Subcutaneous adipose tissue (tissue), 4 donors: ENCODE measurements around the gene EVC2. TPM values are rescaled to one million over a fixed set of nuclear protein-coding genes. Genes with fewer than 3 reads are reported as not detected.

ENCODE experiments used
- CTCF ChIP-seq: fragments of 450-650 bp; IDR thresholded peaks from one replicate; pipeline ENCODE4 v1.5.1; 2016; ENCODE audit warnings: low read depth, mild to moderate bottlenecking, control low read depth, antibody characterized with exemption, moderate library complexity
- total RNA-seq, 4 donors: library from RNA; depleted of rRNA; stranded (reverse); fragments of >200 nt; gene quantifications; one replicate each; pipeline ENCODE4 v1.1.0, GENCODE V29; 2016

Gene EVC2
- total RNA-seq, 4 donors from 2014 or later = 8.2 to 23.1 (median 13.7) TPM

- no peak for TF ChIP-seq CTCF
Observed at GRCh38 chr4:5568336-5568735, 140.0 kb downstream of the EVC2 start.

- no peak for TF ChIP-seq CTCF
Observed at GRCh38 chr4:5566991-5567390, 141.4 kb downstream of the EVC2 start.

GRCh38 chr4:5566526-5566925 lies 141.8 kb downstream of the EVC2 start:
- no peak for TF ChIP-seq CTCF

GRCh38 chr4:5563856-5564255 lies 144.5 kb downstream of the EVC2 start:
- no peak for TF ChIP-seq CTCF

- no peak for TF ChIP-seq CTCF
Observed at GRCh38 chr4:5562476-5562875, 145.9 kb downstream of the EVC2 start.

- no peak for TF ChIP-seq CTCF
Observed at GRCh38 chr4:5561286-5561685, 147.1 kb downstream of the EVC2 start.

- no peak for TF ChIP-seq CTCF
Observed at GRCh38 chr4:5558502-5558901, 149.9 kb downstream of the EVC2 start.
